IMR-90 (cell line): Measurements from ENCODE around the gene NLGN1. TPM values are rescaled to one million over a fixed set of nuclear protein-coding genes. Genes with fewer than 3 reads are reported as not detected.

Experiments
- ATAC-seq: fragments of 200-7000 bp; cut with Tn5 transposase; 2 replicates; pipeline ENCODE4 v1.9.1; 2020; ENCODE audit warnings: low read depth, mild to moderate bottlenecking, moderate library complexity
- BruUV-seq: library from RNA; stranded (reverse); fragments of 400-500 nt; replicated peaks from 2 replicates; lab custom pipeline; 2021; lab: Mats Ljungman, UMichigan
- CTCF ChIA-PET: fragments of 300-600 bp; formaldehyde crosslinking; extraction: SDS; loops from one replicate; lab custom pipeline; 2021; ENCODE audit warnings: antibody characterized with exemption; lab: Yijun Ruan, JAX
- POLR2A ChIA-PET: fragments of 300-600 bp; sonication (Branson Sonifier 250); formaldehyde crosslinking; loops from one replicate; lab custom pipeline; 2022; ENCODE audit warnings: antibody characterized with exemption; ENCODE audit not compliant: unreplicated experiment; lab: Charles Lee
- DNase-seq: peaks from one replicate; pipeline ENCODE4 v3.0.0; 2013
- H2AFZ ChIP-seq: replicated peaks from 2 replicates; pipeline ENCODE3; 2013; ENCODE audit warnings: low read length, mild to moderate bottlenecking; ENCODE audit not compliant: poor library complexity
- H2AK5ac ChIP-seq: 2 replicates; pipeline ENCODE4 v1.6.1; 2013; ENCODE audit warnings: low read depth, low read length, inconsistent platforms
- H2AK9ac ChIP-seq: replicated peaks from 2 replicates; pipeline ENCODE3; 2013; ENCODE audit warnings: mild to moderate bottlenecking, low read depth, low read length, moderate library complexity; ENCODE audit not compliant: poor library complexity
- H2BK120ac ChIP-seq: 2 replicates; pipeline ENCODE4 v1.6.1; 2013; ENCODE audit warnings: low read depth, low read length, inconsistent platforms
- H2BK15ac ChIP-seq: 3 replicates; pipeline ENCODE4 v1.6.1; 2013; ENCODE audit warnings: low read depth, low read length, inconsistent platforms
- H2BK20ac ChIP-seq: 2 replicates; pipeline ENCODE4 v1.6.1; 2013; ENCODE audit warnings: low read depth, mild to moderate bottlenecking, inconsistent platforms, low read length, moderate library complexity
- H2BK5ac ChIP-seq: 2 replicates; pipeline ENCODE4 v1.6.1; 2013; ENCODE audit warnings: mild to moderate bottlenecking, low read depth, low read length, inconsistent platforms; ENCODE audit not compliant: poor library complexity, severe bottlenecking
- H3K14ac ChIP-seq: replicated peaks from 2 replicates; pipeline ENCODE4 v1.6.1; 2013; ENCODE audit warnings: low read depth, low read length, inconsistent platforms
- H3K18ac ChIP-seq: 2 replicates; pipeline ENCODE4 v1.6.1; 2013; ENCODE audit warnings: low read depth, low read length, control low read depth
- H3K23ac ChIP-seq: 2 replicates; pipeline ENCODE4 v1.6.1; 2013; ENCODE audit warnings: low read depth, low read length, inconsistent platforms
- H3K27ac ChIP-seq: 2 replicates; pipeline ENCODE4 v1.5.1; 2013; ENCODE audit warnings: mild to moderate bottlenecking, control low read depth, low read length; ENCODE audit not compliant: insufficient read depth
- H3K27me3 ChIP-seq: 2 replicates; pipeline ENCODE4 v1.6.1; 2013; ENCODE audit warnings: low read length; ENCODE audit not compliant: control insufficient read depth, insufficient read depth
- H3K36me3 ChIP-seq: 2 replicates; pipeline ENCODE4 v1.6.1; 2013; ENCODE audit warnings: low read length, mixed read lengths; ENCODE audit not compliant: control insufficient read depth, insufficient read depth
- H3K4ac ChIP-seq: 2 replicates; pipeline ENCODE4 v1.6.1; 2013; ENCODE audit warnings: low read depth, low read length, inconsistent platforms
- H3K4me1 ChIP-seq: 2 replicates; pipeline ENCODE4 v1.6.1; 2013; ENCODE audit warnings: low read length, mixed read lengths; ENCODE audit not compliant: control insufficient read depth, insufficient read depth
- H3K4me2 ChIP-seq: 2 replicates; pipeline ENCODE4 v1.6.1; 2013; ENCODE audit warnings: low read depth, mild to moderate bottlenecking, control low read depth, low read length, moderate library complexity
- H3K4me3 ChIP-seq: 2 replicates; pipeline ENCODE4 v1.5.1; 2013; ENCODE audit warnings: low read depth, mild to moderate bottlenecking, control low read depth, low read length, moderate library complexity; ENCODE audit not compliant: insufficient read depth
- H3K56ac ChIP-seq: 2 replicates; pipeline ENCODE4 v1.6.1; 2013; ENCODE audit warnings: low read length, inconsistent platforms; ENCODE audit not compliant: insufficient read depth; ENCODE audit errors: extremely low read depth
- H3K79me1 ChIP-seq, 2 experiments: 2 replicates each; pipeline ENCODE4 v1.6.1; 2013; ENCODE audit warnings: low read length in 2 of 2, inconsistent platforms in 1 of 2, low read depth in 1 of 2
- H3K9ac ChIP-seq: 2 replicates; pipeline ENCODE4 v1.6.1; 2013; ENCODE audit warnings: low read depth, low read length, control low read depth
- H3K9me1 ChIP-seq: 2 replicates; pipeline ENCODE4 v1.6.1; 2013; ENCODE audit warnings: low read length, inconsistent platforms; ENCODE audit not compliant: insufficient read depth
- H3K9me3 ChIP-seq: 2 replicates; pipeline ENCODE4 v1.6.1; 2013; ENCODE audit warnings: low read length; ENCODE audit not compliant: control insufficient read depth, insufficient read depth
- H4K20me1 ChIP-seq: 2 replicates; pipeline ENCODE4 v1.6.1; 2013; ENCODE audit warnings: low read length, inconsistent platforms; ENCODE audit not compliant: insufficient read depth
- H4K5ac ChIP-seq: 2 replicates; pipeline ENCODE4 v1.6.1; 2013; ENCODE audit warnings: mild to moderate bottlenecking, low read depth, low read length, control low read depth
- H4K8ac ChIP-seq, 2 experiments: 2 replicates each; pipeline ENCODE4 v1.6.1; 2013; ENCODE audit warnings: low read depth in 2 of 2, low read length in 2 of 2, control low read depth in 1 of 2, inconsistent platforms in 1 of 2
- H4K91ac ChIP-seq: 2 replicates; pipeline ENCODE4 v1.6.1; 2013; ENCODE audit warnings: low read depth, low read length, inconsistent platforms; ENCODE audit not compliant: insufficient read depth
- BHLHE40 ChIP-seq: fragments of 150-350 bp; IDR thresholded peaks from 2 replicates; pipeline ENCODE4 v1.6.1; 2016; ENCODE audit warnings: mild to moderate bottlenecking, low read depth, low read length
- dilution Hi-C: fragments of 300-500 bp; cut with HindIII; formaldehyde crosslinking; loops from one replicate; pipeline ENCODE4 v1.14.3; 2018; ENCODE audit warnings: low sequenced_read_pairs; ENCODE audit not compliant: unreplicated experiment
- in situ Hi-C: fragments of 300-500 bp; cut with MboI; formaldehyde crosslinking; loops from 3 replicates; pipeline ENCODE4 v1.14.3; 2019; ENCODE audit warnings: low sequenced_read_pairs, inconsistent platforms, mixed read lengths
- intact Hi-C: fragments of 100-400 bp; cut with micrococcal nuclease; formaldehyde crosslinking; loops from 2 replicates; pipeline ENCODE4 v1.10.0; 2022
- polyA plus RNA-seq, 3 experiments: library from polyadenylated mRNA; depleted of rRNA; stranded (reverse); fragments of >200 nt; gene quantifications; 2 replicates each; pipeline ENCODE4 v1.2.3, GENCODE V29; 2012; ENCODE audit warnings: low replicate concordance in 1 of 3
- total RNA-seq: library from RNA; depleted of rRNA; stranded (reverse); fragments of >200 nt; gene quantifications from 2 replicates; pipeline ENCODE4 v1.2.3, GENCODE V29; 2012

The NLGN1 gene
- total and polyA plus RNA-seq, 2 of the 4 experiments (the other 2 are of a cell fraction): 1.8 to 12.5 TPM

- no peak overlapping the region for H3K18ac ChIP-seq
- no peak overlapping the region for H2BK20ac ChIP-seq
- intact Hi-C loops: loop anchor here (5.0 kb wide), 1 partner anchor 260 kb away; no protein-coding TSS in a partner anchor
- BruUV-seq: no TSS peak
- ATAC-seq (no peak), DNase-seq (no peak)
- POLR2A ChIA-PET: no interaction called here
- no peak overlapping the region for H2BK15ac ChIP-seq
- H2AFZ ChIP-seq: no peak overlapping the region
- no peak overlapping the region for H3K23ac ChIP-seq
- no peak overlapping the region for H3K4me3 ChIP-seq
- H3K4me2 ChIP-seq: no peak overlapping the region
- no peaks in the 10 kb centered on the region for H3K79me1 ChIP-seq
- H2BK5ac ChIP-seq: no peak overlapping the region
- no peak overlapping the region for H4K91ac ChIP-seq
- H2BK120ac ChIP-seq: no peak overlapping the region
- H3K14ac ChIP-seq: no peak overlapping the region
- H2AK5ac ChIP-seq: no peak overlapping the region
- in situ Hi-C loops: no loop called here
- no peaks in the 10 kb centered on the region for H4K20me1 ChIP-seq
- no peaks in the 10 kb centered on the region for H3K9me3 ChIP-seq
- no peak overlapping the region for H4K8ac ChIP-seq
- dilution Hi-C loops: no loop called here
- H2AK9ac ChIP-seq: no peak overlapping the region
- no peaks in the 10 kb centered on the region for H3K9me1 ChIP-seq
- H4K5ac ChIP-seq: no peak overlapping the region
- H3K27me3 ChIP-seq: no peaks in the 10 kb centered on the region
- no peak overlapping the region for H3K56ac ChIP-seq
- H3K9ac ChIP-seq: no peak overlapping the region
- no peaks in the 10 kb centered on the region for H3K36me3 ChIP-seq
- H3K4ac ChIP-seq: no peak overlapping the region
- no peak overlapping the region for H3K27ac ChIP-seq
- TF ChIP-seq BHLHE40: no peak
- peaks cover 4% of the 10 kb centered on the region; the same call in 1 of the 2 replicates for H3K4me1 ChIP-seq
- CTCF ChIA-PET: no interaction called here
These were observed 594.9 kb downstream of the NLGN1 start for GRCh38 chr3:173992416-173992815.
